ENCODE measurements around the gene PACSIN1.
"Not testable (repeated sequence)": the region's sequence is repeated elsewhere in the genome, so short reads cannot be mapped to it uniquely, and the experiment has no call there.

Gene PACSIN1

DNA sequence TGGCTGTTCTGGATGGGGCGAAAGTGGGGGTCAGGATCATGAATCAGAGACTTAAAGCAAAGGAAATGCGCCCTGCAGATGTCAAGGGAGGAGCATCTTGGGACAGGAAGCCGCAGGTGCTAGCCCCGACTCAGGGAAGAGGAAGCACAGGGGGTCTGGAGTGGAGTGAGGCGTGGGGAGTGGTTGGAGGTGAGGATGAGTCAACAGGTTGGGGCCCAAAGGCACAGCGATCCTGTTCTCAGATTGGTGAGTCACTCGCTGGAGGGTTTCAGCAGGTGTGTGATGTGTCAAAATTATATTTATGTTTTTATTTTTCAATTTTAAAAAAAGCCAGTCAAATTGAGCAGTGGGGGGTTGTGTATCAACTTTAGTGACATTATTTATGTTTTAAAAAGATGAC lies 19.0 kb downstream of the PACSIN1 start:
- DNase-seq (ENCODE audit: low read depth in 3 of 3), result peak; percentile 36 to 55 (median 51)

DNA sequence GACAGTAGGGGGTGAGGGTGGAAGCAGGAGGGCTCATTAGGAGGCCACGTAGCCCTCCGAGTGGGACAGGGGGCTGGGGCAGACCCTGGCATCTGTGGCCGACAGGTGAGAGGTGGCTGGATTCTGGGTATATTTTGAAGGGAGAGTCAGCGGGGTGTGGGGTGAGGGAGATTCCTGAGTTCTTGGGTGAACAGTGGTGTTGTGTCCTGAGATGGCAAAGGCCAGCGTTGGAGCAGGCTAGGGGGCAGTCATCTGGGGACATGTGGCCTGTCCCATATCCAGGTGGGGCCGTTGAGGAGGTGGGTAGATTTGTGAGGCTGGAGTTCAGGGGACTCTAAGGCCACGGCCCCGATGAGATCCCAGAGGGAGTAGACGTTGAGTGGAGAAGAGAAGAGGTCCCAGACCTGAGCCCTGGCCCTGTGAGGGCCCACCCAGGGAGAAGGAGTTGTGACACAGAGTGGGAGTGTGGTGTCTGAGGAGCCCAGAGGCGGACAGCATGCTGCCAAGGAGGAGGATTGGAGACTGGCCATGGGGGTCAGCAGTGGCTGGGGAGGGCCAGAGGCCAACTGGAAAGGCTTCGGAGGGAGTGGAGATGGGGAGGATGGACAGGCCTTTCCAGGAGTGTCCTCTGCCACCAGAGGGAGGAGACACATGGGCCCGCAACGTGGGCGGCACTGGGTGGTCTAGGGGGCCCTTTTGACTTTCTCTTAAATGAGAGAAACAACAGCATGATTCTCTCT lies 19.6 kb downstream of the PACSIN1 start:
- DNase-seq (ENCODE audit: low read depth in 3 of 3), result no peak

GRCh38 chr6:34486106-34486740 lies 20.3 kb downstream of the PACSIN1 start:
- DNase-seq (ENCODE audit: low read depth in 3 of 3), result no peak

GRCh38 chr6:34486886-34487285 lies 21.0 kb downstream of the PACSIN1 start:
- not testable (repeated sequence) for DNase-seq (ENCODE audit: low read depth in 3 of 3)

GRCh38 chr6:34487536-34487935 lies 21.7 kb downstream of the PACSIN1 start:
- no peak for DNase-seq (ENCODE audit: low read depth in 3 of 3)

DNA sequence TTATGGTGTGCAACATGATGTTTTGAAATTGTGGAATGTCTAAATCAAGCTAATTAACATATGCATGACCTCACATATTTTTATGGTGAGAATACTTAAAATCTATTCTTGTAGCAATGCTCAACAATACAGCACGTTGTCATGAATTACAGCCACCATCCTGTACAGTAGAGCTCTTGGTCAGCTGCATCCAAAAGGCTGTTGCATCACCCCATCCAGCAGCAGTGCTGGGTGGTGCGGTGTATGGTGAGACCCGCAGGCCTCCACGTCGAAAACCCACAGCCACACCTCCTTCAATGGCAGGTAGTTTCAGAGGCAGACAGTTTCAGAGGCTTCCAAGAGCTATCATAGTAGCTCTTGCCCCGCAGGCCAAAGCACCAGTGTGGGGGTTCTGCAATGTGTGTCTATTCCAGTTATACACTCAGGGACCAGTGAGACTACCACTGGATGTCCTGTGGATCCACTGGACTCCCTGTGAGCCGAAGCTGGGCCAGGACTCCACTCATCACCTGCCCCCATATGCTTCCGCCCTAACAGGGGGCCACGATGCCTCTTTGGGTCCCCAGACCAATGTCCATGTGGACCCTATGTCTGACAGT lies 23.4 kb downstream of the PACSIN1 start:
- DNase-seq (ENCODE audit: low read depth in 3 of 3), result no peak

- no peak for DNase-seq (ENCODE audit: low read depth in 3 of 3)
These were observed 24.7 kb downstream of the PACSIN1 start for GRCh38 chr6:34490390-34491090.

DNA sequence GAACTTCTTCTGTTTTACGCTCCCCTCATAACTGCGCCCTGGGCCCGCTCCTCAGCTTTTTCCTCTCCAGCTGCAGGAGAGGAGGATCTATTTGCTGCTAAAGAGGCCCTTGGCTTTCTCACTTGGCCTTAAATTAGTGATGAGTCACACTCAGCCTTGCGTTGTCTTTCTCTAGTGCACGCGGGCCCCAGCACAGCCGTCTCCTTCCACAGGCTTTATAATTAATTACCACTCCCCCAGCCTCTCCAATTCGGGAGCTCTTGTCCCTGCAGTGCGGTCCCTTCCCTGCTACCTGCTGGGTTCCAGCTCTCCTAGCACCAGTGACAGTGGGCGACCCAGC lies 25.2 kb downstream of the PACSIN1 start:
- DNase-seq (ENCODE audit: low read depth in 3 of 3), result no peak

DNA sequence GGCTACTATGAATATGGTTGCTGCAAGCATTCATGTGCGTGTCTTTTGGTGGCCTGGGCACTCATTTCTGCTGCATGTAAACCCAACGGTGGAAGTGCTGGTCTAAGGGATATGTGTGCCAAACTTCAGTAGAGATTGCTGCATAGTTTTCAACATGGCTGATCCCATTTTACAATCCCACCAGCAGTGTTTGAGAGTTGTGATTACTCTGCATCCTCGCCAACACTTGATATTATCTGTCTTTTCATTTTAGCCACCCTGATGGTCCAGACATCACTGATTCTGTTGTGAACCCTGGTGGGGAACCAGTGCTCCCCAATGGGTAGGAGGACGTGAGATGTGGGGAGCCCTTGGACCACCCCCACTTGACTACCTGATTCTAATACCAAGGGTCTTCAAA lies 27.5 kb downstream of the PACSIN1 start:
- DNase-seq (ENCODE audit: low read depth in 3 of 3), result no peak

DNA sequence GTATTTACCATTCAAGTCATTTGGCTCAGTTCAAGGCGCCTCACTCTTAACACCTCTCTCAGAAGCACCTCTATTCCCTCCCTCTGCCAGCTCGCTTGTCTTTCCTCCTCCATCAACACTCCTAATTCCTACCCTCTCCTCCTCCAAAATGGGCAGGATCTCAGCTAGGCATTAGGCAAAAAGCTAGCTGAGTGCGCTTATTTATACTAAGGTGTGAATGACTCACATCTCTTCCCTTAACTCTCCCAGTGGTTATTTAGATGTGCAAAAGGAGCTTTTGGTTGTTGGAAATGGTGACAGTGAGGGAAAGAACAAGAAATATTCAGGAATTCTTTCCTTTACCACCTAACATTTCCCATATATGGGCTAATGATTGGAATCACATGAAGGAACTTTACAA lies 29.1 kb downstream of the PACSIN1 start:
- no peak for DNase-seq (ENCODE audit: low read depth in 3 of 3)

DNA sequence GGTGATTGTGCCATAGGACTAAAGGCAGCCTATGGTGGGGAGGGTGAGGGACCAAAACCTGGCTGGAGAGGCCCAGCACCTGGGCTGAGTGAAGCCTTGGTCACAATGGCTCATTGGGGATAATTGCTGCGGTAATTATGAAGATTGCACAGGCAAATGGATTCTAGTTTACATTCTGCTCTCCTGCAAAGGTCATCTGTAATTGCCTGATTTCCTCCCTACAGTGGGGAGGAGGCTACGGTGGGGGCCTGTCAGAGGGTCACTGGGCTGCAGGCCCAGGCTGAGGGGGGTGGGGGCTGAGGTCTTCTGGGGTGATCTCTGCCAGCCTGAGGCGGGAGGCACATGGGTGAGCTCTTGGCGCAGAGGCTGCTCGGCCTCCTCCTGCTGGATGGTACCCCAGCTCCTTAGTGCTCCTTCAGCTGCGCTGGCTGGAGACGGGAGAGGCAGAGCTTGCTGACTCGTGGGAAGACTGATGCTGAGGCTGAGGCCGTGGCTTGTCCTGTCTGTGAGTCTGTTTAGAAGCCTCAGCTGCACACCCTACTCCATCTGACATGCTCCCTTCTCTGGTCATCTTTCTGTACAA lies 30.3 kb downstream of the PACSIN1 start:
- no peak for DNase-seq (ENCODE audit: low read depth in 3 of 3)

DNA sequence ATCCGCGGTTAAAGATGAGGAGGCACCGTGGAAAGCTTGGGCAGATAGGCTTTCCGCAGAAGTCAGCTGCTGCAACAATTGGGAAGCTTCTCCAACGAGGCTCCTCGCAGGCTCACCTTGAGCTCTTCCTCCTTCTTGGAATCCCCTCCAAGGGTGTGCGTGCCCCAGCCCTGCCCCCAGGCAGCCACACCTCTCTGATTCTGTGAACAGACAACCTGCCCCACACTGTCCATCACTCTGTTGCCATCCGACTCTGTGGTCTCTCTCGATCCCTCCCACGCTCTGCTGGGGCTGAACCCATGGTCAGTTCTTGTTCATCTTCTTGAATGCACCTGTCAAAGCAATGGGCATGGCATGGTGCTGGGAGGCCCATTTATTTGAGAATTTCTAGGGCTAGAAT lies 31.5 kb downstream of the PACSIN1 start:
- no peak for DNase-seq (ENCODE audit: low read depth in 3 of 3)

DNA sequence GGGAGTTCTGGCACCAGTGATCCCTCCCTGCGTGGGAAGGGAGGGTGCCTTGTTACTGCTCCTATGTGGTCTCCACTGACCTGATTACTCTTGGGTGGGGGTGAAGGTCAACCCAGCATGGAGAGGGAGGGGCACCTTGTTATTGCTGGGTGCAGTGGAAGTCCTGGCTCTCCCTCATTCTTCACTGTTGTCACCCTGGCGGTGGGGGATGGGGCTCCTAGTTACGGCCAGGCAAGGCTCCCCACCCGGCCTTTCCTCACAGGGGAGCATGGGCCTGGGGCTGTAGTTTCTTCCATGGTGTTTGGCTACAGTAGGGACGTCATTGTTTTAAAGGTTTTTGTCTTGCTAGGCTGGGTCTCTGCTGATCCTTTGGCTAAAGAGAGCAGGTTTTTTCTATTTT lies 40.8 kb downstream of the PACSIN1 start:
- no peak for DNase-seq (ENCODE audit: low read depth in 3 of 3)

GRCh38 chr6:34508425-34508824 lies 42.5 kb downstream of the PACSIN1 start:
- no peak for DNase-seq (ENCODE audit: low read depth in 3 of 3)

DNA sequence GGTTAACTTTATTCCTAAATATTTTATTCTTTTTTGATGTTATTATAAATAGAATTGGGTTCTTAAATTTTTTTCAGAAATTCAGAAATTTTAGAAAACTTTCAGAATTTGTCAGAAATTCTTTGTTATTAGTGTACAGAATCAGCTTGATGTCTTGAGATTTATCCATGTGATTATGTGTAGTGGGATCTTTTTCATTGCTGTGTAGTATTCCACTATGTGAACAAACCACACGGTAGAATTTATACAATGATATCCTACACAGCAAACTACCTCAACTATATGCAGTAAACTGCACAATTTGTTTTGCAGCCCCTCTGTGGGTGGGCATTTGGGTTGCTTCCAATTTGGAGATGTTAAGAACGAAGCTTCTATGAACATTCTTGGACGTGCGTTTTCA lies 43.9 kb downstream of the PACSIN1 start:
- no peak for DNase-seq (ENCODE audit: low read depth in 3 of 3)

- no peak for DNase-seq (ENCODE audit: low read depth in 3 of 3)
These were observed 44.4 kb downstream of the PACSIN1 start for GRCh38 chr6:34510299-34510698.

DNA sequence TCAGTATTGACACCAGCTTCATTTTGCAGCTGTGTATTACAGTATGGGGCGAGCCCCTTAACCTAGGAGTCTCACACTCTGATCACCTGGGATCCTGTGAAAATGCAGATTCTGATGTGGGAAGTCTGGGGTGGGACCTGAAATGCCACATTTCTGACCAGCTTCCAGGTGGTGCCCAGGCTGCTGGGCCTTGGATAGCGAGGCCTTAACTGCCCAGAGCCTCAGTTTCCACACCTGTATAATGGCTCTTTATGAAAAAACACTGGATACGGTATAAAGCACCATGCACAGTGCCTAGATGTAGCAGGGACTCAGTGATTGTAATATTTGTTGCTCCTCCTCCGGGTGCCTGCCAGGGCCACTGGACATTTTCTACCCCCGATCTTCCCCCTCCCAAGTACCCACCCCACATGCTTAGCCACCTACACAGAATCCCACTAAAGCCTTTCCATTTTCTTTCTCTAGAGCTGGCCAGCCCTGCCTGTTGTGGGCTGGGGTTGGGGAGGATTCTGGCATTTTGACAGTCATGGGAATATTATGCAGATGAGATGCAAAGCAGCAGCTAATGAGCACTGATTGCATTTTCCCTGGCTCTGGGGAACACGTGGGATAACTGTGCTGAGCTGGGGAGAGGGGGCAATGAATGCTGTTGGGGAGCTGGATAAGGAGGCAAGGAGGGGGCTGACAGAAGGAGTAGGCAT lies 45.5 kb downstream of the PACSIN1 start:
- no peak for DNase-seq (ENCODE audit: low read depth in 3 of 3)

GRCh38 chr6:34511915-34512737 lies 46.2 kb downstream of the PACSIN1 start:
- DNase-seq (ENCODE audit: low read depth in 3 of 3), result no peak

DNA sequence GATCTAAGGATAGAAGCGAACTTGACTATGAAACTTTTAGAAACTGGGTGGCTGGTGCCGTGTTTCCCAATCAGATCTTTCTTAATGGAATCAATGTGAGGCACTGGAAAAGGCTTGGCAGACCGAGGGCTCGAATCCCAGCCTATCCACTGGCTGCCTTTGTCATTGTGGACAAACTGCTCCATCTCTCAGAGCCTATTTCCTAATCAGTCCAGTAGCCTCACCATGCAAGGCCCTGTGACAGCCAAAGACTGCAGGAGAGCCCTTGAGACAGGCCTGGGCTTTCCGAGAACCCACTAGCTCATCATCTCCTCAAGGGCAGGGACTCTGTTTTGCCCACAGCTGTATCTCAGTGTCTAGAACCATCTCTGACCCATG lies 46.9 kb downstream of the PACSIN1 start:
- no peak for DNase-seq (ENCODE audit: low read depth in 3 of 3)

DNA sequence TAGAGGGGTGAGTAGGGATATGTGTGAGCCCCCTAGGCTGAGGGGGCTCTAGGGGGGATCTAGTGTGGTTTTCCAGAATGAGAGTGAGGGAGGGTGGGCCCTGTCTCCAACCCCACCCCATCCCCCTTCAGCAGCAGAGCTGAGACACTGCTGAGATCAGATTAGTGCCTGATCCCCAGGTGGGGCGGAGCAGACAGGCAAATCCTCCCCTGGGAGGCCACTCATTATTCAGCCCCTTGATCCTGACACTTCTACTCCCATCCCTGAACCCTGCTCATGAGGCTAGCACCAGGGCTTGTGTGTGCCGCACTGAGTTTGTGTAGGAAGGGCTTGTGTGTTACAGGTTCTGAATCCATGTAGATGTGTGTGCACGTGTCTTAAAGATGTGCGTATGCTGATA lies 47.8 kb downstream of the PACSIN1 start:
- no peak for DNase-seq (ENCODE audit: low read depth in 3 of 3)

- no peak for DNase-seq (ENCODE audit: low read depth in 3 of 3)
These were observed 48.2 kb downstream of the PACSIN1 start for GRCh38 chr6:34514112-34514511.

Measured in stimulated activated CD4-positive, alpha-beta T cell treated with anti-CD3 and anti-CD28 coated beads, TNF-alpha, amount 100 ng/mL, for 4 hours (primary cell).